Tibial artery (tissue), 4 donors: ENCODE data around the gene PLIN4.

ENCODE experiments used
- DNase-seq, 2 donors: peaks; one replicate each; pipeline ENCODE4 v3.0.0-alpha.2; 2019
- H3K27ac ChIP-seq, 2 donors: fragments of 200-600 bp; sonication (generic) in 1 of 2; 1 replicate in 1 of 2; 2 replicates in 1 of 2; pipeline ENCODE4 v1.5.1; 2018 to 2019; ENCODE audit warnings: mild to moderate bottlenecking in 1 of 2
- H3K27me3 ChIP-seq, 2 donors: fragments of 200-600 bp; sonication (generic) in 1 of 2; one replicate each; pipeline versions ENCODE4 v1.5.1 to v1.6.0; 2016 to 2019
- H3K36me3 ChIP-seq, 3 donors: fragments of 200-600 bp; sonication (generic) in 2 of 3; one replicate each; pipeline ENCODE4 v1.5.1; 2016 to 2019; ENCODE audit warnings: mild to moderate bottlenecking in 2 of 3
- H3K4me1 ChIP-seq, 4 donors: fragments of 200-600 bp; sonication (generic) in 2 of 4; 1 replicate in 3 of 4; 2 replicates in 1 of 4; pipeline ENCODE4 v1.5.1; 2016 to 2019
- H3K4me3 ChIP-seq, 2 donors: fragments of 200-600 bp; sonication (generic) in 1 of 2; 1 replicate in 1 of 2; 2 replicates in 1 of 2; pipeline ENCODE4 v1.5.1; 2018 to 2019; ENCODE audit warnings: mild to moderate bottlenecking in 2 of 2
- H3K9me3 ChIP-seq, 3 donors: fragments of 200-600 bp; sonication (generic) in 1 of 3; one replicate each; pipeline ENCODE4 v1.5.1; 2016 to 2019
- intact Hi-C: fragments of 100-400 bp; cut with DNase I; formaldehyde crosslinking; loops from one replicate; pipeline ENCODE4 v1.15.0; 2023; ENCODE audit warnings: low total_unique reads
- TF ChIP-seq, protein P1 (sequence below), 2 experiments: fragments of 200-600 bp in 1 of 2; fragments of 450-650 bp in 1 of 2; IDR thresholded peaks; one replicate each; pipeline ENCODE4 v1.5.1; 2017 to 2019; ENCODE audit warnings: antibody characterized with exemption in 2 of 2, mild to moderate bottlenecking in 1 of 2, moderate library complexity in 1 of 2

Gene PLIN4

DNA sequence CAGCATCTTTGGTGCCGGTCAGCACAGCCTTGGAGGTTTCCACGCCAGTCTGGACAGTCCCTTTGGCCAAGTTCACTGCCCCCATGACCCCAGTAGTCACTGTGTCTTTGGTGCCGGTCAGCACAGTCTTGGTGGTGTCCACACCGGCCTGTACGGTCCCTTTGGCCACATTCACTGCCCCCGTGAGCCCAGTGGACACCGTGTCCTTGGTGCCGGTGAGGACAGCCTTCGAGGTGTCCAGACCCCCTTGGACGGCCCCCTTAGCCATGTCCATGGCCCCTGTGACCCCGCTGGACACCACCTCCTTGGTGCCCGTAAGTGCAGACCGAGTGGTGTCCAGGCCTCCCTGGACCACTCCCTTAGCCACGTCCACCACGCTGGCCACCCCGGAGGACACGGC, 5.0 kb downstream of the PLIN4 start:
- no peak for DNase-seq
- TF ChIP-seq, protein P1, sequence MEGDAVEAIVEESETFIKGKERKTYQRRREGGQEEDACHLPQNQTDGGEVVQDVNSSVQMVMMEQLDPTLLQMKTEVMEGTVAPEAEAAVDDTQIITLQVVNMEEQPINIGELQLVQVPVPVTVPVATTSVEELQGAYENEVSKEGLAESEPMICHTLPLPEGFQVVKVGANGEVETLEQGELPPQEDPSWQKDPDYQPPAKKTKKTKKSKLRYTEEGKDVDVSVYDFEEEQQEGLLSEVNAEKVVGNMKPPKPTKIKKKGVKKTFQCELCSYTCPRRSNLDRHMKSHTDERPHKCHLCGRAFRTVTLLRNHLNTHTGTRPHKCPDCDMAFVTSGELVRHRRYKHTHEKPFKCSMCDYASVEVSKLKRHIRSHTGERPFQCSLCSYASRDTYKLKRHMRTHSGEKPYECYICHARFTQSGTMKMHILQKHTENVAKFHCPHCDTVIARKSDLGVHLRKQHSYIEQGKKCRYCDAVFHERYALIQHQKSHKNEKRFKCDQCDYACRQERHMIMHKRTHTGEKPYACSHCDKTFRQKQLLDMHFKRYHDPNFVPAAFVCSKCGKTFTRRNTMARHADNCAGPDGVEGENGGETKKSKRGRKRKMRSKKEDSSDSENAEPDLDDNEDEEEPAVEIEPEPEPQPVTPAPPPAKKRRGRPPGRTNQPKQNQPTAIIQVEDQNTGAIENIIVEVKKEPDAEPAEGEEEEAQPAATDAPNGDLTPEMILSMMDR (IDR thresholded peaks at IDR 0.05), result no peak
- no peaks in the 10 kb centered on the region for H3K36me3 ChIP-seq
- H3K4me3 ChIP-seq, result no peak overlapping the region
- H3K4me1 ChIP-seq, result peaks cover 0 to 5% (median 2%) of the 10 kb centered on the region in 4 donors
- no peaks in the 10 kb centered on the region for H3K9me3 ChIP-seq
- intact Hi-C loops, result no loop called here
- H3K27ac ChIP-seq, result no peak overlapping the region
- H3K27me3 ChIP-seq, result peaks cover 0 to 27% of the 10 kb centered on the region in 2 donors

- Histone ChIP-seq H3K27ac (no peak overlapping the region), H3K9me3 (no peaks in the 10 kb centered on the region), H3K36me3 (no peaks in the 10 kb centered on the region), H3K27me3 (peaks cover 0 to 15% of the 10 kb centered on the region in 2 donors), H3K4me3 (no peak overlapping the region), H3K4me1 (no peaks in the 10 kb centered on the region)
- TF ChIP-seq, protein P1 (IDR thresholded peaks at IDR 0.05), result no peak
- intact Hi-C loops, result no loop called here
- DNase-seq, result no peak
These were observed 6.2 kb downstream of the PLIN4 start for GRCh38 chr19:4512070-4512469.

GRCh38 chr19:4511300-4512054, 6.8 kb downstream of the PLIN4 start:
- Histone ChIP-seq H3K4me3 (no peak overlapping the region), H3K27me3 (peaks cover 0 to 9% of the 10 kb centered on the region in 2 donors), H3K9me3 (no peaks in the 10 kb centered on the region), H3K36me3 (no peaks in the 10 kb centered on the region), H3K27ac (no peak overlapping the region), H3K4me1 (no peaks in the 10 kb centered on the region)
- intact Hi-C loops, result no loop called here
- no peak for DNase-seq
- TF ChIP-seq, protein P1 (IDR thresholded peaks at IDR 0.05), result no peak

DNA sequence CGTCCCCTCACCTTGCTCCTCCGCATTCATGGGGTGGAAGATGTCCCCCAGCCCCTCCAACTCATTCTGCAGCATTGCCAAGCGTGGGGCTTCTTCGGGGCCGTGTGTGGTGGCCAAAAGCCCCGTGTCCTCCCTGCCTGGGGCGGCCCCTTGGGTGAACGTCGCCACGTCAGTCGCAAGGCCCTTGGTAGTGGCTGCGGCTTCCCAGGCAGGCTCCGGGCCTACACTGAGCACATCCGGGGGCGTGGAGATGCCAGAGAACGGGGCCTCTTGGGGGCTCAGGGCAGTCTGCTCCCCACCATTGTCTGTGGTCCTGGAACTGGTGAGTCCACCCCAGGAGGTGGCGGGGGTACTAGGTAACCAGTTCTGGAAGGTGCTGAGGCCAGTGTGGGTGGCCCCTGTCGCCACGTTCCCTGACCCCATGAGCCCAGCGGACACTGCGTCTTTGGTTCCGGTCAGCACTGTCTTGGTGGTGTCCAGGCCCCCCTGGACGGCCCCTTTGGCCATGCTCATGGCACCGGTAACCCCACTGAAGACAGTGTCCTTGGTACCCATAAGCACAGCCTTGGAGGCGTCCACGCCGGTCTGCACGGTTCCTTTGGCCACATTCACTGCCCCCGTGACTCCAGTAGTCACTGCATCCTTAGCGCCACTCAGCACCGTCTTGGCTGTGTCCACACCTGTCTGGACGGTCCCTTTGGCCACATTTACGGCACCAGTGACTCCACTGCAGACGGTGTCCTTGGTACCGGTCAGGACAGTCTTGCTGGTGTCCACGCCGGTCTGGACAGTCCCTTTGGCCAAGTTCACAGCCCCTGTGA, 7.6 kb downstream of the PLIN4 start:
- no peaks in the 10 kb centered on the region for H3K9me3 ChIP-seq
- TF ChIP-seq, protein P1 (IDR thresholded peaks at IDR 0.05), result no peak
- intact Hi-C loops, result no loop called here
- peaks cover 0 to 3% of the 10 kb centered on the region in 2 donors for H3K27me3 ChIP-seq
- peaks cover 0 to 5% (median 1%) of the 10 kb centered on the region in 3 donors for H3K36me3 ChIP-seq
- no peak overlapping the region for H3K4me3 ChIP-seq
- no peaks in the 10 kb centered on the region for H3K4me1 ChIP-seq
- DNase-seq, result no peak
- H3K27ac ChIP-seq, result no peak overlapping the region

- TF ChIP-seq, protein P1 (IDR thresholded peaks at IDR 0.05), result no peak
- H3K9me3 ChIP-seq, result no peaks in the 10 kb centered on the region
- H3K27me3 ChIP-seq, result no peaks in the 10 kb centered on the region
- no peaks in the 10 kb centered on the region for H3K4me1 ChIP-seq
- H3K4me3 ChIP-seq, result no peak overlapping the region
- H3K27ac ChIP-seq, result no peak overlapping the region
- peaks cover 0 to 24% (median 14%) of the 10 kb centered on the region in 3 donors for H3K36me3 ChIP-seq
- intact Hi-C loops, result no loop called here
- DNase-seq, result no peak
These were observed 9.6 kb downstream of the PLIN4 start for GRCh38 chr19:4508698-4509097.
